Cardiac fibroblast (primary cell): ENCODE measurements around the gene CEP295NL.

Source experiments
- DNase-seq, 2 donors: peaks; one replicate each; pipeline versions ENCODE4 v3.0.0 to v3.0.0-alpha.2; 2010; ENCODE audit warnings: low read depth in 2 of 2
- H3K4me3 ChIP-seq, 2 donors: replicated peaks in 1 of 2; 1 replicate in 1 of 2; 2 replicates in 1 of 2; pipeline ENCODE4 v1.5.1; 2011; ENCODE audit warnings: low read depth in 2 of 2, low read length in 2 of 2, mild to moderate bottlenecking in 2 of 2, moderate library complexity in 1 of 2
- TF ChIP-seq, protein P1 (sequence below): IDR thresholded peaks from one replicate; pipeline ENCODE4 v1.5.1; 2011; ENCODE audit warnings: low read depth, mild to moderate bottlenecking, low read length, inconsistent platforms

CEP295NL gene

GRCh38 chr17:78888941-78889518 is 14.0 kb downstream of the CEP295NL start:
- H3K4me3 ChIP-seq: no peak overlapping the region
- no peak for DNase-seq
- TF ChIP-seq, protein P1, sequence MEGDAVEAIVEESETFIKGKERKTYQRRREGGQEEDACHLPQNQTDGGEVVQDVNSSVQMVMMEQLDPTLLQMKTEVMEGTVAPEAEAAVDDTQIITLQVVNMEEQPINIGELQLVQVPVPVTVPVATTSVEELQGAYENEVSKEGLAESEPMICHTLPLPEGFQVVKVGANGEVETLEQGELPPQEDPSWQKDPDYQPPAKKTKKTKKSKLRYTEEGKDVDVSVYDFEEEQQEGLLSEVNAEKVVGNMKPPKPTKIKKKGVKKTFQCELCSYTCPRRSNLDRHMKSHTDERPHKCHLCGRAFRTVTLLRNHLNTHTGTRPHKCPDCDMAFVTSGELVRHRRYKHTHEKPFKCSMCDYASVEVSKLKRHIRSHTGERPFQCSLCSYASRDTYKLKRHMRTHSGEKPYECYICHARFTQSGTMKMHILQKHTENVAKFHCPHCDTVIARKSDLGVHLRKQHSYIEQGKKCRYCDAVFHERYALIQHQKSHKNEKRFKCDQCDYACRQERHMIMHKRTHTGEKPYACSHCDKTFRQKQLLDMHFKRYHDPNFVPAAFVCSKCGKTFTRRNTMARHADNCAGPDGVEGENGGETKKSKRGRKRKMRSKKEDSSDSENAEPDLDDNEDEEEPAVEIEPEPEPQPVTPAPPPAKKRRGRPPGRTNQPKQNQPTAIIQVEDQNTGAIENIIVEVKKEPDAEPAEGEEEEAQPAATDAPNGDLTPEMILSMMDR: no peak

DNA sequence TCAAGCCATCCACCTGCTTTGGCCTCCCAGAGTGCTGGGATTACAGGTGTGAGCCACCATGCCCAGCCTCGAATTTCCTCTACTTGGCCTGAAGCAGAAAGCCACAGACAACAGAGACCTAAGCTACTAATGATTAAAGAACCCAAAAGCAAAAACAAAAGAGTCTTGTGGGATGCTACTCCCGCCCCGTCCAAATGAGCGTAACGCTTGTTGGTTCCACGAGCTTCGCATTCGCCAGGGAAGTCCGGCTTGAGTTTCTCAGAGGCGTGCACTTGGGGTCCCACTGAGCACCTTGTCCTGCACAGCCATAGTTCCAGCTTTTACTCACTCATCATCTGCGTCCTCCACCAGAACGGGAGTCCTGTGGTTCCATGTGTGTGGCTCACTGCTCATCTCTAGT is 16.0 kb downstream of the CEP295NL start:
- DNase-seq: no peak
- no peak overlapping the region for H3K4me3 ChIP-seq
- TF ChIP-seq, protein P1: no peak

- no peak for DNase-seq
- TF ChIP-seq, protein P1: no peak
- H3K4me3 ChIP-seq: no peak overlapping the region
These were observed 17.0 kb downstream of the CEP295NL start for GRCh38 chr17:78885956-78886355.

- DNase-seq: no peak
- TF ChIP-seq, protein P1: no peak
- no peak overlapping the region for H3K4me3 ChIP-seq
These were observed 17.9 kb downstream of the CEP295NL start for GRCh38 chr17:78884876-78885667.

GRCh38 chr17:78884148-78884825 is 18.7 kb downstream of the CEP295NL start:
- peak overlapping the region; percentile 35 to 39 for H3K4me3 ChIP-seq
- DNase-seq: peak in 1 of 2 donors; percentile 29
- TF ChIP-seq, protein P1: no peak

GRCh38 chr17:78883533-78884131 is 19.4 kb downstream of the CEP295NL start:
- DNase-seq: peak; percentile 96 to 99
- H3K4me3 ChIP-seq: peak overlapping the region; percentile 35 to 39
- TF ChIP-seq, protein P1: no peak
